SK-N-SH (cell line): ENCODE data around the gene WDR3.

Experiments used
- EP300 ChIP-seq, 2 experiments: IDR thresholded peaks; 2 replicates each; pipeline versions ENCODE4 v1.4.0 to v1.6.1; 2012; ENCODE audit warnings: borderline replicate concordance in 1 of 2, low read depth in 1 of 2, low read length in 1 of 2
- GABPA ChIP-seq: IDR thresholded peaks from 2 replicates; pipeline ENCODE4 v1.4.0; 2012; ENCODE audit warnings: low read depth, mild to moderate bottlenecking
- JUND ChIP-seq: IDR thresholded peaks from 2 replicates; pipeline ENCODE4 v1.4.0; 2012
- SIN3A ChIP-seq: IDR thresholded peaks from 2 replicates; pipeline ENCODE4 v1.6.1; 2012; ENCODE audit warnings: low read depth, mild to moderate bottlenecking, low read length, moderate library complexity, borderline replicate concordance
- SMC3 ChIP-seq: IDR thresholded peaks from 2 replicates; pipeline ENCODE4 v1.6.1; 2012; ENCODE audit warnings: low read depth, low read length, improper control_type of control experiment
- TAF1 ChIP-seq: IDR thresholded peaks from 2 replicates; pipeline ENCODE4 v1.6.1; 2012; ENCODE audit warnings: low read depth, mild to moderate bottlenecking, low read length, moderate library complexity, borderline replicate concordance
- TF ChIP-seq, protein P1 (sequence below): fragments of 200-600 bp; sonication (generic); IDR thresholded peaks from 2 replicates; pipeline ENCODE4 v1.6.1; 2017; ENCODE audit warnings: antibody characterized with exemption, mild to moderate bottlenecking, moderate library complexity
- TF ChIP-seq, protein P2 (sequence below): fragments of 150-350 bp; IDR thresholded peaks from 2 replicates; pipeline ENCODE4 v1.6.1; 2017; ENCODE audit warnings: antibody characterized with exemption, low read length, low read depth, borderline replicate concordance
- TF ChIP-seq, protein P3 (sequence below): IDR thresholded peaks from 2 replicates; pipeline ENCODE4 v1.4.0; 2012; ENCODE audit warnings: low read depth, borderline replicate concordance
- TF ChIP-seq, protein P4 (sequence below): IDR thresholded peaks from 2 replicates; pipeline ENCODE4 v1.6.1; 2012; ENCODE audit warnings: mild to moderate bottlenecking, low read depth, low read length, moderate library complexity

GRCh38 chr1:117919376-117919775 lies 10.2 kb upstream of the WDR3 start:
- TF ChIP-seq SMC3 = no peak
- TF ChIP-seq SIN3A = no peak
- TF ChIP-seq, protein P1, sequence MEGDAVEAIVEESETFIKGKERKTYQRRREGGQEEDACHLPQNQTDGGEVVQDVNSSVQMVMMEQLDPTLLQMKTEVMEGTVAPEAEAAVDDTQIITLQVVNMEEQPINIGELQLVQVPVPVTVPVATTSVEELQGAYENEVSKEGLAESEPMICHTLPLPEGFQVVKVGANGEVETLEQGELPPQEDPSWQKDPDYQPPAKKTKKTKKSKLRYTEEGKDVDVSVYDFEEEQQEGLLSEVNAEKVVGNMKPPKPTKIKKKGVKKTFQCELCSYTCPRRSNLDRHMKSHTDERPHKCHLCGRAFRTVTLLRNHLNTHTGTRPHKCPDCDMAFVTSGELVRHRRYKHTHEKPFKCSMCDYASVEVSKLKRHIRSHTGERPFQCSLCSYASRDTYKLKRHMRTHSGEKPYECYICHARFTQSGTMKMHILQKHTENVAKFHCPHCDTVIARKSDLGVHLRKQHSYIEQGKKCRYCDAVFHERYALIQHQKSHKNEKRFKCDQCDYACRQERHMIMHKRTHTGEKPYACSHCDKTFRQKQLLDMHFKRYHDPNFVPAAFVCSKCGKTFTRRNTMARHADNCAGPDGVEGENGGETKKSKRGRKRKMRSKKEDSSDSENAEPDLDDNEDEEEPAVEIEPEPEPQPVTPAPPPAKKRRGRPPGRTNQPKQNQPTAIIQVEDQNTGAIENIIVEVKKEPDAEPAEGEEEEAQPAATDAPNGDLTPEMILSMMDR = no peak
- TF ChIP-seq, protein P2, sequence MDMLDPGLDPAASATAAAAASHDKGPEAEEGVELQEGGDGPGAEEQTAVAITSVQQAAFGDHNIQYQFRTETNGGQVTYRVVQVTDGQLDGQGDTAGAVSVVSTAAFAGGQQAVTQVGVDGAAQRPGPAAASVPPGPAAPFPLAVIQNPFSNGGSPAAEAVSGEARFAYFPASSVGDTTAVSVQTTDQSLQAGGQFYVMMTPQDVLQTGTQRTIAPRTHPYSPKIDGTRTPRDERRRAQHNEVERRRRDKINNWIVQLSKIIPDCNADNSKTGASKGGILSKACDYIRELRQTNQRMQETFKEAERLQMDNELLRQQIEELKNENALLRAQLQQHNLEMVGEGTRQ = no peak
- TF ChIP-seq, protein P3, sequence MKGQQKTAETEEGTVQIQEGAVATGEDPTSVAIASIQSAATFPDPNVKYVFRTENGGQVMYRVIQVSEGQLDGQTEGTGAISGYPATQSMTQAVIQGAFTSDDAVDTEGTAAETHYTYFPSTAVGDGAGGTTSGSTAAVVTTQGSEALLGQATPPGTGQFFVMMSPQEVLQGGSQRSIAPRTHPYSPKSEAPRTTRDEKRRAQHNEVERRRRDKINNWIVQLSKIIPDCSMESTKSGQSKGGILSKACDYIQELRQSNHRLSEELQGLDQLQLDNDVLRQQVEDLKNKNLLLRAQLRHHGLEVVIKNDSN = no peak
- no peak for TF ChIP-seq GABPA
- no peak for TF ChIP-seq EP300 (IDR thresholded peaks at IDR 0.05; ENCODE audit: borderline replicate concordance in 1 of 2, low read depth in 1 of 2, low read length in 1 of 2)
- no peak for TF ChIP-seq TAF1
- TF ChIP-seq, protein P4, sequence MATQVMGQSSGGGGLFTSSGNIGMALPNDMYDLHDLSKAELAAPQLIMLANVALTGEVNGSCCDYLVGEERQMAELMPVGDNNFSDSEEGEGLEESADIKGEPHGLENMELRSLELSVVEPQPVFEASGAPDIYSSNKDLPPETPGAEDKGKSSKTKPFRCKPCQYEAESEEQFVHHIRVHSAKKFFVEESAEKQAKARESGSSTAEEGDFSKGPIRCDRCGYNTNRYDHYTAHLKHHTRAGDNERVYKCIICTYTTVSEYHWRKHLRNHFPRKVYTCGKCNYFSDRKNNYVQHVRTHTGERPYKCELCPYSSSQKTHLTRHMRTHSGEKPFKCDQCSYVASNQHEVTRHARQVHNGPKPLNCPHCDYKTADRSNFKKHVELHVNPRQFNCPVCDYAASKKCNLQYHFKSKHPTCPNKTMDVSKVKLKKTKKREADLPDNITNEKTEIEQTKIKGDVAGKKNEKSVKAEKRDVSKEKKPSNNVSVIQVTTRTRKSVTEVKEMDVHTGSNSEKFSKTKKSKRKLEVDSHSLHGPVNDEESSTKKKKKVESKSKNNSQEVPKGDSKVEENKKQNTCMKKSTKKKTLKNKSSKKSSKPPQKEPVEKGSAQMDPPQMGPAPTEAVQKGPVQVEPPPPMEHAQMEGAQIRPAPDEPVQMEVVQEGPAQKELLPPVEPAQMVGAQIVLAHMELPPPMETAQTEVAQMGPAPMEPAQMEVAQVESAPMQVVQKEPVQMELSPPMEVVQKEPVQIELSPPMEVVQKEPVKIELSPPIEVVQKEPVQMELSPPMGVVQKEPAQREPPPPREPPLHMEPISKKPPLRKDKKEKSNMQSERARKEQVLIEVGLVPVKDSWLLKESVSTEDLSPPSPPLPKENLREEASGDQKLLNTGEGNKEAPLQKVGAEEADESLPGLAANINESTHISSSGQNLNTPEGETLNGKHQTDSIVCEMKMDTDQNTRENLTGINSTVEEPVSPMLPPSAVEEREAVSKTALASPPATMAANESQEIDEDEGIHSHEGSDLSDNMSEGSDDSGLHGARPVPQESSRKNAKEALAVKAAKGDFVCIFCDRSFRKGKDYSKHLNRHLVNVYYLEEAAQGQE = no peak
- no peak for TF ChIP-seq JUND
